GM21786 (cell line): Measurements from ENCODE around the gene ATP11A.

ENCODE experiments used
- ATAC-seq: cut with Tn5 transposase; IDR thresholded peaks from one replicate; pipeline ENCODE4 v1.9.1; 2021; ENCODE audit not compliant: unreplicated experiment

ATP11A gene

DNA sequence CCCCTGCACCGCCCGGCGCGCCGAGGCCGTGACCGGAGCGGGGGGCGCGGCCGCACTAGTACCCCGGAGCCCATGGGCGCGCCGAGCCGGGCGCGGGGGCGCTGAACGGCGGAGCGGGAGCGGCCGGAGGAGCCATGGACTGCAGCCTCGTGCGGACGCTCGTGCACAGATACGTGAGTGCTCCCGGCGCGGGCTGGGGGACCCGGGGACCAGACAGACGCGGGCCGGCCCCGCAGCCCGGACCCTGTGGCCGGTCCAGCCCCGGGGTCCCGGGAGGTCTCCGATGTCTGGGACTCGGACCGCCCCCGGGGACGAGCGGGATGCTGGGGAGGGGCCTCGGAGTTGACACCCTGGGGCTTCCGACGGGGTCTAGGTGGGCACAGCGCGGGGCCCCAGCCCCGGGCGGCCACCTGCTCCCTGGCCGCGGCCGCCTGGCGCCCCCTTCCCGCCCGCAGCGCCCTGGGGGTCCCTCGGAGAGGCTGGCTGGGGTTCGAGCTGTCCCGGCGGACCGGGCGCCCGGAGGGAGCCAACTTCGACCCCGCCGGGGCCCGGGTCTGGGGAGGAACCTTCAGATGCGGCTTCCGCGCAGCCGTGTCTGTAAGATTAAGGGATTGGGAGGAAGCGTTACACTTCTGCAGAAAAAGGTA, 568 bp downstream of the ATP11A start:
- ATAC-seq, result peak; percentile 12

DNA sequence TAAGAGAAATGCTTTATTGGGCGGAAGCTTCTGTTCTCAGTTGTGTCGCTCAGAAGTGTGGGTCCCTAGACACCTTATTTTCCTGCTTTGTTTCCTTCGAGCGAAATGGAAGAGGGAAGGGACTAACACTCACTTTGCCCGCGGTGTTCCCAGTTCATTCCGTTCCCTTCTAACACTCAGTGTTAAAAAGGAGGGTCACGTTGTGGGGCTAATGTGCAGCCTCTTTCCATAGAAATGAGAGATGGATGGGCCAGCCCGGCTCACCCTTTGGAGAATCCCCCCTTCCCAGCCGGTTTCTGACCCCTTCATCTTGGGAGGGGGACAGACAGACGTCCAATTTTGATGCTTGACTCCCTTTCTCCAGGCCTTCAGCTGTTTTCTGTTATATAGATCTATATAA, 2.3 kb downstream of the ATP11A start:
- ATAC-seq, result no peak

DNA sequence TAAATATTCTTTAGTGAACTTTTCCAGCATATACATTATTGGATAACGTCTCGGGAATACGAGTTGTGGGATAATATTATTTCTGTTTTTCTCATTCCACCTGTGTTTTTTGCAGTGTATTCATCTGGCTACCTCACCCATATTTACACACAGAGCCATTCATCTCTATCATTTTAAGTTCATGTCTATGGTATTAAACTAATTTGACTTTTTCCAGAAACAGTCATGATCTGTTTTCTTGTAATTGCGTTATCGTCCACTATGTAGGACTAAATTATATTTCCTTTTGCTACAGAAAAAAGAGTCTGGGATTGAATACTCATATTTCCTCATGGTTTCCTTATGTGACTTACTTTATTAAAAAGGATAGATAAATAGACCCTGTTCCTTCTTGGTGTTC, 2.7 kb downstream of the ATP11A start:
- no peak for ATAC-seq

DNA sequence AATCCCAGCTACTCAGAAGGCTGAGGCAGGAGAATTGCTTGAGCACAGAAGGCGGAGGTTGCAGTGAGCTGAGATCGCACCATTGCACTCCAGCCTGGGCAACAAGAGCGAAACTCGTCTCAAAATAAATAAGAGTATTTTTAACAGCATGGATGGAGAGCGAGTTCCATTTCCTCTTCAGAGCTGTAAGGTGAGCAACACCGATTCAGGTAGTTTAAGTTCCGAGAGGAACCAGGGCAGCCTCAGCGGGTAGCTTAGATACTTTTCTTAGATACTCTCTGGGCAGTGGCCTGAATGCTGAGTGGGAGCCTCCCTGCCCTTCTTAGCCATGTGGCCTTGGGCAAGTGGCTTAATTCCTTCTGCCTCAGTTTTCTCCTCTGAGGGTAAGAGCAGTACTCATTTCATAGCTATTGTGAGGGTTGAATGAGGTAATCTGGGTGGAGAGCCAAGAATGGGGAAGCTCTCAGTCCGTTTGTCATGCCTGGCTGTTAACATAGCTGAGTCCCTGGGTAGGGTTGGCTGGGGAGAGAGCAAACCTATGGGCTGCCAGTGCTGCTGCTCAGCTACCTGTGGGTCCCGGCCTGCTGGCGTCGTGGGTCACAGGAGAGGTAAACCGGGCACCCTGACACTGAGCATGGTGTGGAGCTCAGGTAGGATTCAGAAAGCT, 4.1 kb downstream of the ATP11A start:
- peak; percentile 23 for ATAC-seq

DNA sequence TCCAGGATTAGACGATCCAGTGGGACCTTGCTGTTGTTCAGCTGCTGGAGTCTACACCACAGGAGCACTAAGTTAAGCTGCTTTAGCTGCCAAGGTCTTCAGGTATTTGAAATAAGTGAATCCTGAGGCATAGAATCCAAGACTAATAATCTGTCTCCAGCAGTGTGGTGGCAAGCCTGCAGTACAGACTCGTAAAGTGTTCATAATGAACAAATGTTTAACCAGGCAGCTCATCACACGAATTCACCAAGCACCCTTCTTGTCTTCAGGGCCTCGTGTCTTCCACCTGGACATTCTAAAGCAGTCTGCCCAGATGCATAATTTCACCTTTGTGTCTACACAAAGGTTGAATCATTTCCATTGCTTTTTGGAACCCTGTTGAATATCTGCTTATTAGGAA, 5.3 kb downstream of the ATP11A start:
- no peak for ATAC-seq

DNA sequence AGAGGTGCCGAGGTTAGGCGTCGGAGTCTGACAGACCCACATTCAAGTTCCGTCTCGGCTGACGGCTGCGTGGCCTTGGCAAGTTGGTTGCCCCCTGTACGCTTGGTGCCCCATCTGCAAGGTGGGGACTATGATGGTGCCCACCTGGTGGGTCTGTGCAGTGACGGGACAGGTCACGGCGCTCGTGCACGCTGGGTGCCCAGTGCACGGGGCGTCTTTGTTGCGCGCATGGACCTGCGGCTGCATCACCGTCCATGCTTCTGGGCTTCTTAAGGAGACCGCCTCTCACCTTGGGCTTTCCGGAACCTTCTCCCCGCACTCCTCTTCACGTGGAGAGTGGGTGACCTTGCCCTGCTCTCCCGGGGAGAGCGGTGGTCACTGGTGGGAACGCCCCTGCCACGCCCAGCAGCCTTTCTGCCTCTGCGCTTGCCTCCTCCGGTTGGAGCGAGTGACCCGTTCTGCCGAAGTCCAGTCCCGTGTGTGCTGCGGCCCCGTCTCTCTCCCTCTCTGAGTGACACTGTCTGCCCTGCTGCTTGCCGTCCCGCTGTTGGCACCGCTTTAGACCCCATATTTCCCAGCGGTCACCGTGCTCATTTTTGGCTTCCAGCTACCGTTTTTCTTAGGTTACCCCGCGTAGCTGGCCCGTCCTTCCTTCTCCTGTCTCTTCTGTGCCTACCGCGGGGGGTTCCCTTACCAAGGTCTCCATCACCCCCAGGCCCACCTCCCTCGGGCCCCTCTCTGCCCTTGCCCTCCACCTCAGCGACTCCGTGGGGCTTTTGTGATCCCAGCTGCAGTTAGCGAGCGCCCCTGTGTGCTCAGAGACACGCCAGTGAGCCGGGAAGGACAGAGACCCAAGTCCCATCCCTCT, 6.4 kb downstream of the ATP11A start:
- ATAC-seq, result no peak

DNA sequence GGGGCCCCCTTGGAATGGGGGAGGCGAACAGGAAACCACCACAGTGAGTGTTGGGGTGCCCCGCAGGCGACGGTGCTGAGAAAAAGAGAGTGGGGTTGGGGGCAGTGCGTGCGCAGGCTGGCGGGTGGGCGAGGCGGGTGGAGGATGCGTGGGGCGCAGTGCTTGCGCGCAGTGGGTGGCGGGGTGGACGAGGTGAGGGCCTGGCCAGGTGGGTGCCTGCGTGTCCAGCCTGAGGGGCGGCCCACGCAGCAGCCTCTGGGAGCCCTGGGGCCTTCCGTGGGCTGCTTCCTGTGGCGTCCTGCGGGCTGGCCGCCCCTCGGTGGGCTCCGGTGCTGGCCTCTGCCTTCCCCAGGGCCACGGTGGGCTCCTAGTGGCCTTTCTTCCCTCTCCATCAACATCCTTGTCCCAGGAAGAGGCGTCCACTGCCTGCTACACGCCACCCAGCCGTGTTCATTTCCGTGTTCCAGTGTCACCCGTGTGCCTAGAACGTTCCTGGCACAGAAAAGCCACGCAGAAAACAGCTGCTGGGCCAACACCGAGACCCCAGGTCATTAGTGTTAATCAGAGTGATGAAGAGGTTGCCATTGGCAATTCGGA, 7.1 kb downstream of the ATP11A start:
- ATAC-seq, result no peak

DNA sequence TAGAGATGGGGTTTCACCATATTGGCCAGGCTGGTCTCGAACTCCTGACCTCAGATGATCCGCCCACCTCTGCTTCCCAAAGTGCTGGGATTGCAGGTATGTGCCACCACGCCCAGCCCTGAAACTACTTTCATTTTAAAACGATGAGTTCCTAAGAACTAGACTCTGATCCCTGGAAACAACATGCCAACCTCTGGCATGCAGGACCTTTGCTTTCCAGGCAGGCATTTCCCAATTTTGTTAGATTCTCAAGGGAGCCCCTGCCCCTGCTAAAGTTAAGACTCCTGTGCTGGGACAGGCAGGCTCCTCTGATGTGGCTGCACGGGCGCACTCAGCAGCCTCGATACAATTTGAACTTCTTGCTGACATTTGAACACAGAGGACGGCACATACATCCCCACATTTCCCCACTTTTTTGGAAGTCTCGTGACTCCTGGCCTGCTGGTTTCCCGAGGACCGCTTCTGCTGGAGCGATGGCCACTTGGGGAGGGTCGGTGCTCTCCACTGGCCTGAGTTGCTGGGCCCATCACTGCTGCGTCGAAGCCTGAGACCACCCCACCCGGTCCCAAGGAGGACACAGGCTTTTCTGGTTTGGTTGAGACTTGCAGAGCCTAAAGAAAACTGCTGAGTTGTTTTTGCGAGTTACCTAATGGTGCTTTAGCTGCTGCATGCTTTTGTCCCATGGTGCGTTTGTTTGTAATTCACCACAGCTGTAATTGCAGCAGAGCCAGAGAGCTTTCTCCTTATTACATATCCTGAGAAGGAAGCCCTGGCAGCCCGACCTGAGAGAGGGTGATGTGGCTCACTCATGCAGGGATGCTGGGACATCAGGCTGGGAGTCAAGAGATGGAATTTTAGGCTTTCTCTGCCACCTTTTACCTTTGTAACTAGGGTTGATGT, 8.2 kb downstream of the ATP11A start:
- no peak for ATAC-seq

DNA sequence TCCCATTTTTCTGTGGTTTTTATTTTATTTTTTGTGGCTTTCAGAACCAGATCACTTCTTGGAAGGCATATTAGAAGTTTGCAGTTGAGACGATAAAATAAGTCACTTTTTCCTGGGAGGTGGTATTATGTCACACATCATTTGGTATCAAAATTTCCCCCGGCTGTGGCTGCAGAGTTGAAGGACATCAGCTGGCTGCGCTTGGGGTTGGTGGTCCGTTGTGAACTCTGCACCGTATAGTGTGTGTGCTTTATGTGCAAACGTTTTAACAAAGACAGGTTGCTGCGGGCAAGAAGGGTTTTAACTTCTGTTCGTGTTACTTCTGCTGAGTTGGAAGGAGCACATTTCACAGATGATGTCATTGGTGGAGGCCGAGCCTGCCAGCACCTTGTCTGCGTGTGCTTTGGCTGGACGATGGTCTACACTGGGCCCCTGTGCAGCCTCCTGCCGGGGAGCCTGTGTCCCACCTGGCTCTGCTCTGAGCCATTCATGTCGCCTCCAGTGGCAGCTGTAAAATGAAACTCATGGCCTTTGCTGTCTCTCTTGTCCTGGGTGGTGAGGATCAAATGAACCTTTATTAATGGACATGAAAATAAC, 9.6 kb downstream of the ATP11A start:
- no peak for ATAC-seq

DNA sequence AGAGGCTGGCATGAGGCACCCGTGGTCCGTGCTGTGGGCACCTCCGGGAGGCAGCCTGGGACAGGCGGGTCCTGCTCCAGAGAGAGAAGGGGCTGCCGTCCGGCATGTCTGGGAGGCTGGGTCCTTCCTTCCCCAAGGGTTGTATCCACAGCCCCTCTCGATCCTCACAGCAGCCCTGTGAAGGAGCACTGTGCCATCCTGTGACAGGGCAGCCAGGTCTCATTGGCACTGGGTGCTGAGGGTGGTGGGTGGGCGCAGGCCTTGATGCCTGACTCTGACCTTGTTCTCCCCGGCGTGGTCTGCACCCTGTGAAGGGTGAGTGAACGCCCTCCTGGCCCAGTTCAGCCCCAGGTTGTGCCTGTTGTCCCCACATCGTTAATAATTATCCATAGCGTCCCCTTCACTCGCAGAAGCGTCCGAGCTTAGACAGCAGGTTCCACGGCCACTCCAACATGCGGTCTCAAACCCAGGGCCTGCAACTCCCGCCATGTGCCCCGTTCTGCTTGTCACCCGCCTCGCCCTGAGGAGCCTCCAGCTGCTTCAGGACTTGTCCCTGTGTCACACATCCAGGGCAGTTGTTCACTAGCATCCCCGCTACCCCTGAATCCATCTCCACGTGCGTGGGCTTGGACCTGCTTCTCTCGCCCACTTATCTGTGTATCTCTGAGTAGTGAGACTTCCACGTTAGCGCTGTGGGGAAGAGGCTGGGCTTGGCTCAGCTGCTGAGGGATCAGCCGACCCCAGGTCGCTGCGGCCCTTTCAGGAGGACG, 10.6 kb downstream of the ATP11A start:
- ATAC-seq, result no peak

DNA sequence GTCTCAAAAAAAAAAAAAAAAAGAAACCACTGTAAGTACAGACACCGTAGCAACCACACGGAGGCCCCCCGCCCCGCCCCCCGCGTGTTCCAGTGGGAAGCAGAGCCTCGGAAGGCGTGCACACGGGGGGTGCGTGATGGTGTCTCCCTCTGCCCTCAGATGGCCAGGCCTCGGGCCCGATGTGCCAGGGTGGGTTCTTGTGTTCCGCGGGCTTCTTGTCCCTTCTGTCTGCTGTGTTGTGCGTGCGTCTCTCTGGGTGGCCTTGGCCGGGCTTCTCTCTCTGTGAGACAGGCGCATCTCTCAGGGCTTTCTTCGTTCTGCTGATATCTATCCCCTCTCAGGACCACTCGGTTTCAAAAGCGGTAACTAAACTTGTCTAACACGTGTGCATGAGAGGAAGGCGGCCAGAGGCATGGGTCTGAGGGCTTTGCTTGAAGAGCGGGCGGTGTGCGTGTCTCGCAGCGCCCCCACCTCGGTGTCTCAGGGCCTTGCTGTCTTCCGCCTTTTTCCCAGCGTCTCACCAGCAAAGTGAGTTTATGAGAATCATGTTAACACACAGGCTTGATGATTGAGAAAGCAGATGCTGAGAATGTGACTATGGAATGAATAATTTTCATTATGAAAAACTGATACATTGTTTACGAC, 12.6 kb downstream of the ATP11A start:
- no peak for ATAC-seq

DNA sequence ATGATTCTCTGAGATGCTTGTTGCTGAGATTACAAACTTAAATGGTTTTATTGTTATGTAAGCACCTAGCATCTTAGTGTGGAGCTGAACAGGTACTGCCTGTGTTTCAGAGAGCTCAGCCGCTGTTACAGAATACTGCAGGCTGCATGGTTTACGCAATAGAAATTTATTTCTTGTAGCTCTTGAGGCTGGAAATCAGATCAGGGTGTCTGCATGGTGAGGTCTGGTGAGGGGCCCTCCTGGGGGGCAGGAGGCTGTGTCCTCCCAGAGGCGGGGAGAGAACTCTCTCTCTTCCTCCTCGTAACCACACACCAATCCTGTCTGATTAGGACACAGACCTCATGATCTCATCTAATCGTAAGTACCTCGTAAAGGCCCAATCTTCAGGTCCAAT, 13.1 kb downstream of the ATP11A start:
- no peak for ATAC-seq

DNA sequence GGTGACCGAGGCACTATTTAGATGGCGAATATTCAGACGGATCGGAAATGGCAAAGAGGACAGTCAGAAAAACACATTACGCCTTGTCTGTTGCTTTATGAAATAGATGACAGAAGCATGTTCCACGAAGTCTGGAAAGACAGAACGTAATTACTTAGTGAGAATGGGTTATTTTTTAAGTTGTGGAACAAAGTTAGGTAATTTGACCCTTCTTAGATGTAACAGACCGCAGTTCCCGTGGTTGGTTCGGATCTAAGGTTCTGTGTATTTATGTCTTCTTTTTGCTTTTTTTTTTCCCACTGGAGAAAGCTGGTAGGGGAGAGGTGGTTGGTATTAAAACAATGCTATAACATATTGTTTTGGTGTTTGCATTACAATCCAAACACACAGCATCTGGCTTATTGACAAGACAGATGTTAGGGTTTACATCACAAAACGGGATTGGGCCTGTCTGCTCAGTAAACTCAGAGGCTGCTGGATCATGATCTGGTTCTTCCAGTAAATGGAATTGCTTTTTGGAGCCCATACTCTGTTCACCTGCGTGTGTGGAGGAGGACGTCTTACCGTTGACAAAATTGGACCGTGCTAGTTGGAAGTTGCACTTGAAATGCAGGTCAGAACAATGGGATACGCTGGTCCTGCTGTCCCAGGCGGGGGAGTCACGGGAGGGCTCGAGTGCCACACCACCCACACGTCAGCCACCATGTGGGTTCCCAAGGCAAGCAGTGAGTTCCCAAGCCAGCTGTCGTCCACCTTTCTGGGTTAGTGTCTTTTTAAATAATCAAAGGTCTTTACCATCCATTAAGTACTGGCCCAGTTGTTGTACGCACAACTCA, 13.8 kb downstream of the ATP11A start:
- no peak for ATAC-seq

DNA sequence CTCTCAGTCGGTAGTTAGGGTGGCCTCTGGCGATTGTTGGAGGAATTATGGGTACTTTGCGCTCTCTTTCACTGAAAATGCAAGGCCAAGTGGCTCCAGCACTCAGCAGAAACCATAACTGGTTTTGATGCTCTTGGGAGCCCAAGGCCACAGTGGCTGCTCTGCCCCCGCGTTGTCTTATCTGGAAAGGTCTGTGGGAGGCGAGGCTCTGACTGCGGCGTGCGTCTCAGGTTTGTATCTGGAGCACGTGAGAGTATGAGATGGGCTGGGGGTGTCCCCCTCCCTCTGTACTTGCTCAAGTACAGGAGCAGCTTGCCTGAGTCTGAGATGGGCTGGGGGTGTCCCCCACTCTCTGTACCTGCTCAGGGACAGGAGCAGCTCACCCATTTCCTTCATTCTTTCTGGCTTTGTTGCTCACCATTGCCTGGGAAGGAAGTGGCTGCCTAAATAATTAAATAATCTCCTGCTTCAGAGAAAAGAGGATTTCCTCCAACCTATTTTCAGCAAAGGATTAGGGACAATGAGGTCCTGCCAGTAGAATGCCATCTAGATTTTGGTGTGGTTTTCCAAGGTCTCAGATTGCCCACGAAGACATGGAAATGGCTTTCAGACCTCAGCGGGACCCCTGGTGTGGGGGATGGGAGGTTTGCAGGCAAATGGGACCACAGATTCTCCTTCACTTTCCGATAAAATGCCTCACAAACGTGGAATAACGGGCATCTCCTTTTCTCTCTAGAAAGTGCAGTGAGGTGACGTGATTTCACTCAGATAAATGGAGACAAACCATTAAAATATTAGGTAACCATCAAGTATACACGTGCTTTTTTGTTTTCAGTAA, 14.7 kb downstream of the ATP11A start:
- ATAC-seq, result no peak

DNA sequence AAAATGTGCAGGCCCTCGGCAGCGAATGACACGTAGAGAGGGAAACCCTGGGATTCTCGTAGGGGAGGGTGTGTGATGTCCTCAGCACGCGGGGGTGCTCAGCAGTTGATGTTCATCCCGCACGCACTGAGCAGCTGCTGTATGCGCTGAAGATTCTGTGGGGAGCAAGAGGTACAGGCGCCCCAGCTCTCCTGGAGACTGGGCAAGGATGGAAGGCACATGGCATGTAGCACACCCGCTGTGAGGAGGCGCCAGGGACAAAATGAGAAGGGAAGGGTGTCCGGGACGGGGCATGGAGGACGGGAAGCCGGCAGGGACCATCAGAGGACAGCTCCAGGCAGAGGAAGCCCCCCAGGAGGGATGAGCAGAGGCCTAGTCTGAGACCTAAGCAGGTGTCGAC, 15.4 kb downstream of the ATP11A start:
- ATAC-seq, result no peak

DNA sequence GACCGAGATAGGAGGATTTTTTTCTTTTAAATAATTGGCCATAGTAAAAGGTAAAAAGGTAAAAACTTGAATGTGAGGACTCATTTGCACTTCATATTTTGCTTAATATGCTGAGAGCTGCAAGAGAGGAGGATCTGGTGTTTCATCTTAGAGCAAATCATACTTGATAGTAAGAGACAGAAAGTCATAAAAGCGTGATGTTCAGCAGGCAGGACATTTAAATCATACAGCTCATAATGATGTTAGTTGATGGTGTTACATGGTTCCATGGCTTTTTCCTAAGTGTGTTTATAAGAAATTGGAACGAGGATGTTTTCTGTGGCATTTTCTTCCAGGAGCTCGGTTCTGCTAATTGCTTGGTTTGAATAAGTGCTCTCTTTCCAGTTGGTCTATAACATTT, 16.3 kb downstream of the ATP11A start:
- ATAC-seq, result no peak

DNA sequence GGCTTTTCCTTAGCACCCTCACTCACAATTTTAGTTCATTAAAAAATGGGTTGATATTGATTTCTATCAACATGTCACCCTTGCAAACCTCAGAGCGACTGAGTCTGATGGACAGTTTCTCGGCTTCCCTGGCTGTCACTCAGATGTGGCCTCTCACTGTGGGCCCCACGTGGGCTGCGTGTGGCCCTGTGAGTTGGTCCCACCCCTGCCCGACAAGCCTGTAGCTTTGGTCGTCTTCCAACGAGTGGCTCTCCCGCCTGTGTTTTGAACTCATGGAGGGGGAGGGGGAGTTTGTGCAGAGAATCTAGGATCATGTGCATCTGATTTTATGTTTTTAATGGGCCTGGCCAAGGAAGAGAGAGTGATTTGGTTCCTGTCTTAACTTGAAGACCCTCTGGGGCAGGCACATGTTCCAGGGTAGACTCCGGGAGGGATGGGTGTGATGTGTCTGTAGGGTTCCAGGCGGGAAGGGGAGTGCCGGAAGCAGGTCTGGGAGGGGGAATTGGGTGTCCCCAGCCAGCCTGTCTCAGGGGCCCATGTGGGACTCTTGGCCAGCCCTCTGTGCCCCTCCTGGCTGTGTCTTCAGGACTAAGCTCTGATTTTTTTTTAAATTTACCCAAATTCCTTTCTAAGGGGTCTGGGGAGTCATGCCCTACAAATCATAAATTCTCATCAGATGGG, 18.9 kb downstream of the ATP11A start:
- no peak for ATAC-seq
